HepG2 (cell line): ENCODE results near the gene ERFL. TPM values are rescaled to one million over a fixed set of nuclear protein-coding genes. Genes with fewer than 3 reads are reported as not detected.
A peak's percentile ranks its signal among the peaks of the same experiment; 100 is the strongest.

Experiments used
- ARID2 ChIP-seq: sonication (generic); formaldehyde crosslinking; IDR thresholded peaks from 2 replicates; pipeline ENCODE4 v1.8.1; 2022; ENCODE audit warnings: mild to moderate bottlenecking, missing genetic modification reagents, borderline replicate concordance
- FOSL2 ChIP-seq: sonication (generic); formaldehyde crosslinking; IDR thresholded peaks from 2 replicates; pipeline ENCODE4 v1.4.0; 2020; ENCODE audit warnings: missing genetic modification reagents
- KDM3A ChIP-seq: IDR thresholded peaks from 2 replicates; pipeline ENCODE4 v1.6.1; 2018; ENCODE audit warnings: low read depth, missing compliant biosample characterization
- SALL1 ChIP-seq: sonication (generic); formaldehyde crosslinking; IDR thresholded peaks from 2 replicates; pipeline ENCODE4 v1.8.0; 2022; ENCODE audit warnings: mild to moderate bottlenecking, missing genetic modification reagents
- STAG1 ChIP-seq: sonication (generic); formaldehyde crosslinking; IDR thresholded peaks from 2 replicates; pipeline ENCODE4 v1.4.0; 2020; ENCODE audit warnings: missing genetic modification reagents
- TEAD3 ChIP-seq: optimal IDR thresholded peaks from 2 replicates; pipeline ENCODE3; 2016; ENCODE audit warnings: borderline replicate concordance
- ZBTB7B ChIP-seq: sonication (generic); formaldehyde crosslinking; IDR thresholded peaks from 2 replicates; pipeline ENCODE4 v1.4.0; 2020; ENCODE audit warnings: missing genetic modification reagents
- ZEB1 ChIP-seq: IDR thresholded peaks from 2 replicates; pipeline ENCODE4 v1.6.1; 2012; ENCODE audit warnings: mild to moderate bottlenecking, low read depth, inconsistent platforms; ENCODE audit not compliant: insufficient replicate concordance
- ZMYM2 ChIP-seq: sonication (generic); formaldehyde crosslinking; IDR thresholded peaks from 2 replicates; pipeline ENCODE4 v1.8.0; 2022; ENCODE audit warnings: mild to moderate bottlenecking, missing genetic modification reagents
- ZNF136 ChIP-seq: sonication (generic); formaldehyde crosslinking; IDR thresholded peaks from 2 replicates; pipeline ENCODE4 v1.8.1; 2022; ENCODE audit warnings: low read depth, mild to moderate bottlenecking, moderate library complexity, missing genetic modification reagents
- ZNF256 ChIP-seq: sonication (generic); formaldehyde crosslinking; conservative IDR thresholded peaks from 2 replicates; pipeline ENCODE4 v1.4.0; 2020; ENCODE audit warnings: missing genetic modification reagents
- ZNF280B ChIP-seq: sonication (generic); formaldehyde crosslinking; IDR thresholded peaks from 2 replicates; pipeline ENCODE4 v1.5.0; 2020; ENCODE audit warnings: missing genetic modification reagents, mild to moderate bottlenecking, borderline replicate concordance
- ZNF337 ChIP-seq: sonication (generic); formaldehyde crosslinking; IDR thresholded peaks from 2 replicates; pipeline ENCODE4 v1.5.1; 2020; ENCODE audit warnings: missing genetic modification reagents, low read depth, mild to moderate bottlenecking, borderline replicate concordance
- ZNF713 ChIP-seq: sonication (generic); formaldehyde crosslinking; IDR thresholded peaks from 2 replicates; pipeline ENCODE4 v1.4.0; 2020; ENCODE audit warnings: mild to moderate bottlenecking, missing genetic modification reagents
- ZNF775 ChIP-seq: sonication (generic); formaldehyde crosslinking; IDR thresholded peaks from 2 replicates; pipeline ENCODE4 v1.4.0; 2020; ENCODE audit warnings: missing genetic modification reagents, mild to moderate bottlenecking, moderate library complexity, borderline replicate concordance
- polyA plus RNA-seq, 8 experiments: library from polyadenylated mRNA; depleted of rRNA in 3 of 8; stranded (reverse) in 7 of 8; unstranded in 1 of 8; fragments of >200 nt; fragmentation: Illumina TruSeq in 4 of 8; extraction: Trizol in 4 of 8; gene quantifications; 2 replicates each; pipeline versions ENCODE4 v1.2.1 to v1.2.3, GENCODE V29; 2011 to 2016; ENCODE audit warnings: low read depth in 4 of 8, missing spikeins in 1 of 8, mixed read lengths in 1 of 8; ENCODE audit not compliant: insufficient read depth in 1 of 8
- total RNA-seq, 5 experiments: library from RNA; depleted of rRNA; stranded (reverse); fragments of >200 nt; fragmentation: Illumina TruSeq; extraction: Trizol; gene quantifications; 2 replicates each; pipeline ENCODE4 v1.2.3, GENCODE V29; 2016; ENCODE audit warnings: low read depth in 1 of 5
- TF ChIP-seq, protein P1 (sequence below): sonication (generic); formaldehyde crosslinking; IDR thresholded peaks from 2 replicates; pipeline ENCODE4 v1.5.0; 2020; ENCODE audit warnings: missing genetic modification reagents
- TF ChIP-seq, protein P2 (sequence below): sonication (generic); formaldehyde crosslinking; IDR thresholded peaks from 2 replicates; pipeline ENCODE4 v1.5.0; 2020; ENCODE audit warnings: mild to moderate bottlenecking, missing genetic modification reagents, borderline replicate concordance
- TF ChIP-seq, protein P3 (sequence below): sonication (generic); formaldehyde crosslinking; IDR thresholded peaks from 2 replicates; pipeline ENCODE4 v1.4.0; 2020; ENCODE audit warnings: missing genetic modification reagents

ERFL gene
- total and polyA plus RNA-seq, 2 of the 13 experiments (the other 11 are each of a cell fraction or from before 2014, with no cell fraction given): not detected

GRCh38 chr19:41883821-41884733 is 44.2 kb downstream of the ERFL start (continued):
- peak; percentile 48; the same call in 1 of the 2 replicates for TF ChIP-seq ZNF280B (CRISPR knock-in tag)
- peak; percentile 76; the same call in 1 of the 2 replicates for TF ChIP-seq ZNF713 (CRISPR knock-in tag)
- TF ChIP-seq STAG1 (CRISPR knock-in tag): no peak
- no peak for TF ChIP-seq ZNF337 (CRISPR knock-in tag)
- TF ChIP-seq, protein P1, sequence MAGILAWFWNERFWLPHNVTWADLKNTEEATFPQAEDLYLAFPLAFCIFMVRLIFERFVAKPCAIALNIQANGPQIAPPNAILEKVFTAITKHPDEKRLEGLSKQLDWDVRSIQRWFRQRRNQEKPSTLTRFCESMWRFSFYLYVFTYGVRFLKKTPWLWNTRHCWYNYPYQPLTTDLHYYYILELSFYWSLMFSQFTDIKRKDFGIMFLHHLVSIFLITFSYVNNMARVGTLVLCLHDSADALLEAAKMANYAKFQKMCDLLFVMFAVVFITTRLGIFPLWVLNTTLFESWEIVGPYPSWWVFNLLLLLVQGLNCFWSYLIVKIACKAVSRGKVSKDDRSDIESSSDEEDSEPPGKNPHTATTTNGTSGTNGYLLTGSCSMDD (CRISPR knock-in tag): no peak
- TF ChIP-seq ZNF775: no peak
- TF ChIP-seq TEAD3: peak; percentile 41
- TF ChIP-seq, protein P2, sequence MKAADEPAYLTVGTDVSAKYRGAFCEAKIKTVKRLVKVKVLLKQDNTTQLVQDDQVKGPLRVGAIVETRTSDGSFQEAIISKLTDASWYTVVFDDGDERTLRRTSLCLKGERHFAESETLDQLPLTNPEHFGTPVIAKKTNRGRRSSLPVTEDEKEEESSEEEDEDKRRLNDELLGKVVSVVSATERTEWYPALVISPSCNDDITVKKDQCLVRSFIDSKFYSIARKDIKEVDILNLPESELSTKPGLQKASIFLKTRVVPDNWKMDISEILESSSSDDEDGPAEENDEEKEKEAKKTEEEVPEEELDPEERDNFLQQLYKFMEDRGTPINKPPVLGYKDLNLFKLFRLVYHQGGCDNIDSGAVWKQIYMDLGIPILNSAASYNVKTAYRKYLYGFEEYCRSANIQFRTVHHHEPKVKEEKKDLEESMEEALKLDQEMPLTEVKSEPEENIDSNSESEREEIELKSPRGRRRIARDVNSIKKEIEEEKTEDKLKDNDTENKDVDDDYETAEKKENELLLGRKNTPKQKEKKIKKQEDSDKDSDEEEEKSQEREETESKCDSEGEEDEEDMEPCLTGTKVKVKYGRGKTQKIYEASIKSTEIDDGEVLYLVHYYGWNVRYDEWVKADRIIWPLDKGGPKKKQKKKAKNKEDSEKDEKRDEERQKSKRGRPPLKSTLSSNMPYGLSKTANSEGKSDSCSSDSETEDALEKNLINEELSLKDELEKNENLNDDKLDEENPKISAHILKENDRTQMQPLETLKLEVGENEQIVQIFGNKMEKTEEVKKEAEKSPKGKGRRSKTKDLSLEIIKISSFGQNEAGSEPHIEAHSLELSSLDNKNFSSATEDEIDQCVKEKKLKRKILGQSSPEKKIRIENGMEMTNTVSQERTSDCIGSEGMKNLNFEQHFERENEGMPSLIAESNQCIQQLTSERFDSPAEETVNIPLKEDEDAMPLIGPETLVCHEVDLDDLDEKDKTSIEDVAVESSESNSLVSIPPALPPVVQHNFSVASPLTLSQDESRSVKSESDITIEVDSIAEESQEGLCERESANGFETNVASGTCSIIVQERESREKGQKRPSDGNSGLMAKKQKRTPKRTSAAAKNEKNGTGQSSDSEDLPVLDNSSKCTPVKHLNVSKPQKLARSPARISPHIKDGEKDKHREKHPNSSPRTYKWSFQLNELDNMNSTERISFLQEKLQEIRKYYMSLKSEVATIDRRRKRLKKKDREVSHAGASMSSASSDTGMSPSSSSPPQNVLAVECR (CRISPR knock-in tag): peak; percentile 95; the same call in 1 of the 2 replicates
- TF ChIP-seq FOSL2 (CRISPR knock-in tag): peak; percentile 67
- TF ChIP-seq KDM3A (CRISPR knock-in tag): peak; percentile 88; the same call in 1 of the 2 replicates
- TF ChIP-seq ZMYM2 (CRISPR knock-in tag): peak; percentile 93
- TF ChIP-seq SALL1 (CRISPR knock-in tag): peak; percentile 77
- no peak for TF ChIP-seq ZNF136 (CRISPR knock-in tag)
- no peak; the same call in 1 of the 2 replicates for TF ChIP-seq ZNF256 (CRISPR knock-in tag)
- TF ChIP-seq, protein P3, sequence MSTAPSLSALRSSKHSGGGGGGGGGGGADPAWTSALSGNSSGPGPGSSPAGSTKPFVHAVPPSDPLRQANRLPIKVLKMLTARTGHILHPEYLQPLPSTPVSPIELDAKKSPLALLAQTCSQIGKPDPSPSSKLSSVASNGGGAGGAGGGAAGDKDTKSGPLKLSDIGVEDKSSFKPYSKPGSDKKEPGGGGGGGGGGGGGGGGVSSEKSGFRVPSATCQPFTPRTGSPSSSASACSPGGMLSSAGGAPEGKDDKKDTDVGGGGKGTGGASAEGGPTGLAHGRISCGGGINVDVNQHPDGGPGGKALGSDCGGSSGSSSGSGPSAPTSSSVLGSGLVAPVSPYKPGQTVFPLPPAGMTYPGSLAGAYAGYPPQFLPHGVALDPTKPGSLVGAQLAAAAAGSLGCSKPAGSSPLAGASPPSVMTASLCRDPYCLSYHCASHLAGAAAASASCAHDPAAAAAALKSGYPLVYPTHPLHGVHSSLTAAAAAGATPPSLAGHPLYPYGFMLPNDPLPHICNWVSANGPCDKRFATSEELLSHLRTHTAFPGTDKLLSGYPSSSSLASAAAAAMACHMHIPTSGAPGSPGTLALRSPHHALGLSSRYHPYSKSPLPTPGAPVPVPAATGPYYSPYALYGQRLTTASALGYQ (CRISPR knock-in tag): peak; percentile 87
- TF ChIP-seq ZEB1: peak; percentile 84
- TF ChIP-seq ZBTB7B (CRISPR knock-in tag): peak; percentile 71; the same call in 1 of the 2 replicates
- no peak for TF ChIP-seq ARID2
